Neural progenitor cell (in vitro differentiated cells): ENCODE measurements around the gene GRID1. TPM values are rescaled to one million over a fixed set of nuclear protein-coding genes. Genes with fewer than 3 reads are reported as not detected.

Experiments
- DNase-seq: peaks from one replicate; pipeline ENCODE4 v3.0.0-alpha.2; 2016; ENCODE audit warnings: low spot score
- H2AFZ ChIP-seq: fragments of 200-600 bp; sonication (generic); replicated peaks from 2 replicates; pipeline ENCODE4 v1.6.1; 2016; ENCODE audit warnings: antibody characterized with exemption
- H3F3A ChIP-seq: fragments of 200-600 bp; sonication (generic); 2 replicates; pipeline ENCODE4 v1.6.1; 2016; ENCODE audit warnings: antibody characterized with exemption, low read depth
- H3K27ac ChIP-seq: fragments of 200-600 bp; sonication (generic); 2 replicates; pipeline ENCODE4 v1.5.1; 2016; ENCODE audit warnings: mild to moderate bottlenecking
- H3K27me3 ChIP-seq: fragments of 200-600 bp; sonication (generic); 2 replicates; pipeline ENCODE4 v1.6.1; 2016; ENCODE audit warnings: mild to moderate bottlenecking, moderate library complexity
- H3K36me3 ChIP-seq: fragments of 200-600 bp; sonication (generic); 2 replicates; pipeline ENCODE4 v1.5.1; 2016
- H3K4me1 ChIP-seq: fragments of 200-600 bp; sonication (generic); 2 replicates; pipeline ENCODE4 v1.6.1; 2016; ENCODE audit warnings: mixed run types
- H3K4me2 ChIP-seq: fragments of 200-600 bp; sonication (generic); 2 replicates; pipeline ENCODE4 v1.6.1; 2016
- H3K4me3 ChIP-seq: fragments of 200-600 bp; sonication (generic); 2 replicates; pipeline ENCODE4 v1.5.1; 2016
- H3K79me2 ChIP-seq: fragments of 200-600 bp; sonication (generic); 2 replicates; pipeline ENCODE4 v1.6.1; 2016; ENCODE audit warnings: low read depth
- H3K9ac ChIP-seq: fragments of 200-600 bp; sonication (generic); 2 replicates; pipeline ENCODE4 v1.6.1; 2016
- H3K9me3 ChIP-seq: fragments of 200-600 bp; sonication (generic); 2 replicates; pipeline ENCODE4 v1.5.1; 2016; ENCODE audit warnings: low read depth
- H4K20me1 ChIP-seq: fragments of 200-600 bp; sonication (generic); 2 replicates; pipeline ENCODE4 v1.6.1; 2016; ENCODE audit warnings: low read depth
- H3K27ac Mint-ChIP-seq: 3 replicates; pipeline ENCODE4 v1.8.0; 2021; ENCODE audit warnings: mixed read lengths
- H3K27me3 Mint-ChIP-seq: 2 replicates; pipeline ENCODE4 v1.8.0; 2022; ENCODE audit warnings: low read depth, mild to moderate bottlenecking, inconsistent platforms, moderate library complexity, mixed read lengths; ENCODE audit not compliant: insufficient read depth
- H3K36me3 Mint-ChIP-seq: 3 replicates; pipeline ENCODE4 v1.8.0; 2021; ENCODE audit warnings: mixed read lengths
- H3K4me1 Mint-ChIP-seq: 3 replicates; pipeline ENCODE4 v1.8.0; 2021; ENCODE audit warnings: mixed read lengths
- H3K4me3 Mint-ChIP-seq: 3 replicates; pipeline ENCODE4 v1.8.0; 2021; ENCODE audit warnings: mild to moderate bottlenecking, moderate library complexity, mixed read lengths
- H3K9me3 Mint-ChIP-seq: 3 replicates; pipeline ENCODE4 v1.8.0; 2020; ENCODE audit warnings: mixed read lengths
- CTCF ChIP-seq: fragments of 200-600 bp; sonication (generic); IDR thresholded peaks from 2 replicates; pipeline ENCODE4 v1.5.1; 2017; ENCODE audit warnings: antibody characterized with exemption, mild to moderate bottlenecking
- EZH2 ChIP-seq: fragments of 200-600 bp; sonication (generic); IDR thresholded peaks from 2 replicates; pipeline ENCODE4 v1.6.1; 2017; ENCODE audit warnings: antibody characterized with exemption, mild to moderate bottlenecking, moderate library complexity
- EZH2phosphoT487 ChIP-seq: fragments of 200-600 bp; sonication (generic); IDR thresholded peaks from 2 replicates; pipeline ENCODE4 v1.6.1; 2017; ENCODE audit warnings: antibody characterized with exemption
- total RNA-seq: library from RNA; depleted of rRNA; stranded (reverse); fragments of >200 nt; gene quantifications from 2 replicates; pipeline ENCODE4 v1.2.3, GENCODE V29; 2015; ENCODE audit warnings: low replicate concordance

The GRID1 gene
- total RNA-seq, 1 donor from 2014 or later = not detected

- Mint-ChIP-seq H3K4me3 (no peak overlapping the region), H3K27me3 (no peaks in the 10 kb centered on the region), H3K9me3 (no peaks in the 10 kb centered on the region), H3K36me3 (no peaks in the 10 kb centered on the region), H3K27ac (no peak overlapping the region), H3K4me1 (peaks cover 9% of the 10 kb centered on the region)
- H3K79me2 ChIP-seq = no peaks in the 10 kb centered on the region
- DNase-seq = no peak
- no peaks in the 10 kb centered on the region for H3K9me3 ChIP-seq
- no peak overlapping the region for H2AFZ ChIP-seq
- no peaks in the 10 kb centered on the region for H3F3A ChIP-seq
- H3K36me3 ChIP-seq = no peaks in the 10 kb centered on the region
- TF ChIP-seq EZH2phosphoT487 = no peak
- peak; percentile 23 for TF ChIP-seq CTCF
- no peak overlapping the region for H3K4me2 ChIP-seq
- no peak overlapping the region for H3K9ac ChIP-seq
- no peaks in the 10 kb centered on the region for H3K27me3 ChIP-seq
- H3K4me3 ChIP-seq = no peak overlapping the region
- H3K27ac ChIP-seq = no peak overlapping the region
- no peaks in the 10 kb centered on the region for H3K4me1 ChIP-seq
- no peaks in the 10 kb centered on the region for H4K20me1 ChIP-seq
Observed at GRCh38 chr10:86090807-86091206, 275.8 kb downstream of the GRID1 start.

GRCh38 chr10:86087716-86088115, 278.9 kb downstream of the GRID1 start:
- Histone ChIP-seq H3K4me3 (no peak overlapping the region), H3K27ac (no peak overlapping the region), H3K4me1 (no peaks in the 10 kb centered on the region), H3K9me3 (no peaks in the 10 kb centered on the region), H2AFZ (no peak overlapping the region), H3K9ac (no peak overlapping the region), H3F3A (no peaks in the 10 kb centered on the region), H3K4me2 (no peak overlapping the region), H4K20me1 (no peaks in the 10 kb centered on the region), H3K36me3 (no peaks in the 10 kb centered on the region), H3K79me2 (no peaks in the 10 kb centered on the region), H3K27me3 (no peaks in the 10 kb centered on the region)
- Mint-ChIP-seq H3K4me3 (no peak overlapping the region), H3K4me1 (peaks cover 9% of the 10 kb centered on the region), H3K36me3 (no peaks in the 10 kb centered on the region), H3K27me3 (peaks cover under 1% of the 10 kb centered on the region), H3K27ac (no peak overlapping the region), H3K9me3 (no peaks in the 10 kb centered on the region)
- no peak for DNase-seq
- TF ChIP-seq EZH2 (no peak), CTCF (no peak)

GRCh38 chr10:86086418-86086817, 280.2 kb downstream of the GRID1 start:
- no peaks in the 10 kb centered on the region for H3K36me3 Mint-ChIP-seq
- no peaks in the 10 kb centered on the region for H3K9me3 Mint-ChIP-seq
- Histone ChIP-seq H3K4me2 (no peak overlapping the region), H3K36me3 (no peaks in the 10 kb centered on the region), H3K9me3 (no peaks in the 10 kb centered on the region), H3K9ac (no peak overlapping the region), H4K20me1 (no peaks in the 10 kb centered on the region), H3K4me3 (no peak overlapping the region), H3K4me1 (no peaks in the 10 kb centered on the region), H3K27ac (no peak overlapping the region), H3F3A (no peaks in the 10 kb centered on the region), H3K79me2 (no peaks in the 10 kb centered on the region), H3K27me3 (no peaks in the 10 kb centered on the region), H2AFZ (no peak overlapping the region)
- H3K4me3 Mint-ChIP-seq = no peak overlapping the region
- TF ChIP-seq EZH2 (no peak), EZH2phosphoT487 (no peak), CTCF (no peak)
- H3K27me3 Mint-ChIP-seq = peaks cover 2% of the 10 kb centered on the region
- no peak overlapping the region for H3K27ac Mint-ChIP-seq
- no peak for DNase-seq
- peaks cover 8% of the 10 kb centered on the region for H3K4me1 Mint-ChIP-seq

- Histone ChIP-seq H3K27ac (no peak overlapping the region), H4K20me1 (no peaks in the 10 kb centered on the region), H3F3A (no peaks in the 10 kb centered on the region), H3K27me3 (no peaks in the 10 kb centered on the region), H3K4me3 (no peak overlapping the region), H3K9me3 (no peaks in the 10 kb centered on the region), H3K9ac (no peak overlapping the region), H2AFZ (no peak overlapping the region), H3K4me1 (no peaks in the 10 kb centered on the region), H3K79me2 (no peaks in the 10 kb centered on the region), H3K36me3 (no peaks in the 10 kb centered on the region), H3K4me2 (no peak overlapping the region)
- Mint-ChIP-seq H3K27ac (no peak overlapping the region), H3K36me3 (no peaks in the 10 kb centered on the region), H3K4me1 (peaks cover 6% of the 10 kb centered on the region), H3K9me3 (no peaks in the 10 kb centered on the region), H3K27me3 (peaks cover 2% of the 10 kb centered on the region), H3K4me3 (no peak overlapping the region)
- TF ChIP-seq EZH2phosphoT487 = no peak
- no peak for TF ChIP-seq EZH2
- no peak for TF ChIP-seq CTCF
- no peak for DNase-seq
Observed at GRCh38 chr10:86085686-86086085, 280.9 kb downstream of the GRID1 start.
